Esophagus muscularis mucosa (tissue), 4 donors: ENCODE data around the gene UBA52. TPM values are rescaled to one million over a fixed set of nuclear protein-coding genes. Genes with fewer than 3 reads are reported as not detected.
A peak's percentile ranks its signal among the peaks of the same experiment; 100 is the strongest.
"Not testable (repeated sequence)": the region's sequence is repeated elsewhere in the genome, so short reads cannot be mapped to it uniquely, and the experiment has no call there.

Source experiments
- DNase-seq: peaks from one replicate; pipeline ENCODE4 v3.0.0-alpha.2; 2017; ENCODE audit errors: extremely low spot score
- H3K27ac ChIP-seq, 4 donors: fragments of 200-600 bp; sonication (generic); replicated peaks in 1 of 4; 1 replicate in 3 of 4; 2 replicates in 1 of 4; pipeline ENCODE4 v1.5.1; 2016 to 2019; ENCODE audit warnings: mild to moderate bottlenecking in 1 of 4
- H3K27me3 ChIP-seq, 4 donors: fragments of 200-600 bp; sonication (generic); one replicate each; pipeline versions ENCODE4 v1.5.1 to v1.6.0; 2016 to 2019
- H3K36me3 ChIP-seq, 4 donors: fragments of 200-600 bp; sonication (generic); one replicate each; pipeline ENCODE4 v1.5.1; 2016 to 2019
- H3K4me1 ChIP-seq, 4 donors: fragments of 200-600 bp; sonication (generic); one replicate each; pipeline ENCODE4 v1.5.1; 2016 to 2019
- H3K4me3 ChIP-seq, 4 donors: fragments of 200-600 bp; sonication (generic); 1 replicate in 2 of 4; 2 replicates in 2 of 4; pipeline ENCODE4 v1.5.1; 2016 to 2019; ENCODE audit warnings: mild to moderate bottlenecking in 4 of 4, moderate library complexity in 1 of 4
- H3K9me3 ChIP-seq, 4 donors: fragments of 200-600 bp; sonication (generic); 1 replicate in 3 of 4; 2 replicates in 1 of 4; pipeline ENCODE4 v1.5.1; 2016 to 2019
- EP300 ChIP-seq: sonication (generic); formaldehyde crosslinking; IDR thresholded peaks from one replicate; pipeline ENCODE4 v1.6.1; 2017; ENCODE audit warnings: antibody characterized with exemption
- POLR2A ChIP-seq: fragments of 450-650 bp; IDR thresholded peaks from one replicate; pipeline ENCODE4 v1.6.1; 2017; ENCODE audit warnings: antibody characterized with exemption, moderate library complexity, mild to moderate bottlenecking, low read depth
- POLR2AphosphoS5 ChIP-seq, 2 donors: sonication (generic); formaldehyde crosslinking; IDR thresholded peaks; one replicate each; pipeline ENCODE4 v1.6.1; 2017; ENCODE audit warnings: antibody characterized with exemption in 2 of 2
- WGBS: methylation state at CpG from one replicate; pipeline ENCODE4 v1.1.5; 2018; 5-methylcytosine and 5-hydroxymethylcytosine counted together
- intact Hi-C: fragments of 100-400 bp; cut with DNase I; formaldehyde crosslinking; loops from one replicate; pipeline ENCODE4 v1.15.1; 2023
- total RNA-seq, 4 donors: library from RNA; depleted of rRNA; stranded (reverse); fragments of >200 nt; gene quantifications; one replicate each; pipeline versions ENCODE4 v1.1.0 to v1.2.1, GENCODE V29; 2016
- TF ChIP-seq, protein P1 (sequence below), 3 experiments: fragments of 200-600 bp in 2 of 3; fragments of 450-650 bp in 1 of 3; sonication (generic) in 2 of 3; IDR thresholded peaks; one replicate each; pipeline ENCODE4 v1.5.1; 2017 to 2019; ENCODE audit warnings: antibody characterized with exemption in 3 of 3, mild to moderate bottlenecking in 2 of 3, moderate library complexity in 1 of 3

Gene UBA52
- total RNA-seq = 100 to 1,000 TPM; 560 to 800 (median 665) TPM

DNA sequence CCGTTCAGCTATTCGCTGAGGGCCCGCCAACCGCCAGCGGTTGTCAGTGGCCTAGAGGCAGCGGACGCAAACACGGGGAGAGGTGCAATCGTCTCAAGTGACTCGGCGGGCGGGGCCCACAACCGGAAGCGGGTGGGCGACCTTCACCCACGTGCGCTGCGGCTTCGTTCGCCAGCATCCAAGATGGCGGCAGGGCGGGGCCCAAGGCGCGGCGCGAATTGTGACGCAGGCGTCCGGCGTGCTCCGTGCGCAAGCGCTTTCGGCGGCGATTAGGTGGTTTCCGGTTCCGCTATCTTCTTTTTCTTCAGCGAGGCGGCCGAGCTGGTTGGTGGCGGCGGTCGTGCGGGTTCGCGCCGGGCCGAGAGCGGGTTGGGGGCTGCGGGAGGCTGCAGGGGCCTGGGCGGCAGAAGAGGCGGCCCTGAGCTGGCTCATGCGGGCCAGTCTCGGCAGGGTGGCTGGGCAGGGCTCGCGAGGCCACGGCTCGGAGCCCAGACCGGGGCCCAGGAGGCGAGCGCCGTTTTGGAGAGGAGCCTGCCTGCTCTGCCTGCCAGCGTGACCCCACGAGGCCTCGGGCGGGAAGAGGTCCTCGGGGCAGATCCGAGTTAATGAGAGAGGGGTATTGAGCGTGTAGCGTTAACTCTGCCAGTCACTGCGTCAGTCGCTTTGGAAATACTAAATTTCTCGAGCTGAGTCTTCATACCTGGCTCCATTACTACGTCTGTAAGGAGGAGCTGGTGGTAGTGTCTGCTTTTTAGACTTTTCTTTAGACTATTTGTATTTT is at the start of gene UBA52:
UBA52 (plus strand) TSS at position 294 of the 781 bp plus-strand sequence. CDS start 1,444 bp downstream, outside the sequence.
- TF ChIP-seq POLR2AphosphoS5 (IDR thresholded peaks at IDR 0.05) (peak; percentile 97 to 99), EP300 (no peak), POLR2A (peak; percentile 87)
- TF ChIP-seq, protein P1, sequence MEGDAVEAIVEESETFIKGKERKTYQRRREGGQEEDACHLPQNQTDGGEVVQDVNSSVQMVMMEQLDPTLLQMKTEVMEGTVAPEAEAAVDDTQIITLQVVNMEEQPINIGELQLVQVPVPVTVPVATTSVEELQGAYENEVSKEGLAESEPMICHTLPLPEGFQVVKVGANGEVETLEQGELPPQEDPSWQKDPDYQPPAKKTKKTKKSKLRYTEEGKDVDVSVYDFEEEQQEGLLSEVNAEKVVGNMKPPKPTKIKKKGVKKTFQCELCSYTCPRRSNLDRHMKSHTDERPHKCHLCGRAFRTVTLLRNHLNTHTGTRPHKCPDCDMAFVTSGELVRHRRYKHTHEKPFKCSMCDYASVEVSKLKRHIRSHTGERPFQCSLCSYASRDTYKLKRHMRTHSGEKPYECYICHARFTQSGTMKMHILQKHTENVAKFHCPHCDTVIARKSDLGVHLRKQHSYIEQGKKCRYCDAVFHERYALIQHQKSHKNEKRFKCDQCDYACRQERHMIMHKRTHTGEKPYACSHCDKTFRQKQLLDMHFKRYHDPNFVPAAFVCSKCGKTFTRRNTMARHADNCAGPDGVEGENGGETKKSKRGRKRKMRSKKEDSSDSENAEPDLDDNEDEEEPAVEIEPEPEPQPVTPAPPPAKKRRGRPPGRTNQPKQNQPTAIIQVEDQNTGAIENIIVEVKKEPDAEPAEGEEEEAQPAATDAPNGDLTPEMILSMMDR (IDR thresholded peaks at IDR 0.05) = peak in 1 of 3 experiments; percentile 21
- Histone ChIP-seq H3K4me1 (peaks cover 22 to 26% (median 24%) of the 10 kb centered on the region in 4 donors), H3K27me3 (no peaks in the 10 kb centered on the region), H3K36me3 (peaks cover 60 to 67% (median 62%) of the 10 kb centered on the region in 4 donors), H3K4me3 (peak within 1 kb of the TSS; percentile 76 to 96 (median 92)), H3K9me3 (no peaks in the 10 kb centered on the region), H3K27ac (peak within 1 kb of the TSS; percentile 92 to 97 (median 94))
- DNase-seq = peak; percentile 100
- WGBS = under 1% methylated on average over 65 of the region's 75 CpGs
- intact Hi-C loops = no loop called here

DNA sequence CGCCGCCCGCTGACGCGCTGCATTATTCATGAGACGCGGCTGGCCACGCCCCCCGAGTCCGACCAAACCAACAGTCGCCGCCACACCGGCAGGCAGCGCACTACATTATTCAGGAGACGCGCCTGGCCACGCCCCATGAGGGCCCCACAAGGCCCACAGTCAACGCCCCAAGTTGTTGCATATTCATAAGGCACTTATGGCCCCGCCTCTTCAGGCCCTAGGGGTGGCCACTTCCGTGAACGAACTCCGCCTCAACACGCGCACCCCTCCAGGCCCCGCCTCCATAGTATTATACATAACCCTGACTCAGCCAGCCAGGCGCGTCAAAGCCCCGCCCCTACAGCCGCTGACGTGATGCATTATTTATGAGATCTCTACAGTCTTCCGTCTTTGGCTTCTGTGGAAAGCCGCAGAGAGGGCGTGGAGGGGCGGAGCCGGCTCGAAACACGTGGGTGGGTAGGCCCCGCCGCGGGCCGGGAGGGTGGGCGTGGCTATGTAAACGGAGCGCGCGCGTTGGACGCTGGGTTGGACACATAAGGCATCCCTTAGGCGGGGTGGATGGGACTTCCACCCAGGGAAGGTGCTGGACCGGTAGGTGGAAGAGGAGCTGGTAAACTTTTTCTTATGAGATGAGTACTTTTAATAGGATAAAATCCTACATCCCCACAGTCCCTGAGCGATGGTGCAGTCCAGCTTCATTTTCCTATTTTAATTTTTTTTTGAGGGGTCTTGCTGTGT is 49.4 kb upstream of the UBA52 start:
- peaks cover 18 to 43% (median 30%) of the 10 kb centered on the region in 4 donors for H3K4me1 ChIP-seq
- H3K27me3 ChIP-seq = no peaks in the 10 kb centered on the region
- intact Hi-C loops = loop anchor here (5.0 kb wide), 3 partner anchors 35 to 60 kb away; partner anchors contain the start of gene KXD1
- H3K27ac ChIP-seq = peak overlapping the region; percentile 96 to 99 (median 98)
- no peaks in the 10 kb centered on the region for H3K9me3 ChIP-seq
- WGBS = under 1% methylated on average over 36 of the region's 51 CpGs
- H3K4me3 ChIP-seq = peak overlapping the region; percentile 91 to 99 (median 95)
- DNase-seq = peak; percentile 100
- H3K36me3 ChIP-seq = no peaks in the 10 kb centered on the region
- TF ChIP-seq POLR2AphosphoS5 (IDR thresholded peaks at IDR 0.05) (peak; percentile 61 to 88), POLR2A (no peak)
- TF ChIP-seq, protein P1 (IDR thresholded peaks at IDR 0.05) = peak in 2 of 3 experiments; percentile 6 to 26

DNA sequence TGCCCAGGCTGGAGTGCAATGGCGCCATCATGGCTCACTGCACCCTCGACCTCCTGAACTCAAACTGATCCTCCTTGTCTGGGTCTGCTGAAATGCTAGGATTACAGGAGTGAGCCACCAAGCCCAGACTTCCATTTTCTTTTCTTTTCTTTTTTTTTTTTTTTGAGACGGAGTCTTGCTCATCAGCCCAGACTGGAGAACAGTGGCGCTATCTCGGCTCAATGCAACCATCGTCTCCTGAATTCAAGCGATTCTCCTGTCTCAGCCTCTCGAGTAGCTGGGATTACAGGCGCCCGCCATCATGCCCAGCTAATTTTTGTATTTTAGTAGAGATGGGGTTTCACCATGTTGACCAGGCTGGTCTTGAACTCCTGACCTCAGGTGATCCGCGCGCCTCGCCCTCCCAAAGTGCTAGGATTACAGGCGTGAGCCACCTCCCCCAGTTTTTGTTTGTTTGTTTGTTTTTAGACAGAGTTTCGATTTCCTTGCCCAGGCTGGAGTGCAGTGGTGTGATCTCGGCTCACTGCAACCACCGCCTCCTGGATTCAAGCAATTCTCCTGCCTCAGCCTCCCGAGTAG is 48.7 kb upstream of the UBA52 start:
- DNase-seq, H3K9me3 ChIP-seq, H3K27me3 ChIP-seq, H3K36me3 ChIP-seq: not testable (repeated sequence)
- intact Hi-C loops = loop anchor here (5.0 kb wide), 3 partner anchors 34 to 61 kb away; partner anchors contain the start of gene KXD1
- 72% methylated on average over 19 of the region's 19 CpGs for WGBS
- H3K4me1 ChIP-seq = peaks cover 18 to 39% (median 29%) of the 10 kb centered on the region in 4 donors
- peak overlapping the region; percentile 64 to 99 (median 82) for H3K27ac ChIP-seq
- H3K4me3 ChIP-seq = peak overlapping the region; percentile 24 to 98 (median 28)

DNA sequence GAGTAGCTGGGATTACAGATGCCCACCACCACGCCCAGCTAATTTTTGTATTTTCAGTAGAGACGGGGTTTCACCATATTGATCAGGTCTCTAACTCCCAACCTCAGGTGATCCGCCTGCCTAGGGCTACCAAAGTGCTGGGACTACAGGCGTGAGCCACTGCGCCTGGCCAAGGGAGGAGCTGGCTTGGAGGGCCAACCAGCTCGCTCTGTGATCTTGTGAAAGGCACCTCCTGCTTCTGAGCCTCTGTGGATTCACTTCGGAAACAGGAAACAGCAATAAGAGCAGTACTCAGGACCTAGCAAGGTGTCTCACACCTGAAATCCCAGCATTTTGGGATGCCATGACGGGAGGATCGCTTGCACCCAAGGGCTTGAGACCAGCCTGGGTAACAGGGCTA is 47.8 kb upstream of the UBA52 start:
- no peak for DNase-seq
- no peaks in the 10 kb centered on the region for H3K36me3 ChIP-seq

More for the DNA sequence above, 47.8 kb upstream of the UBA52 start:
- no peak overlapping the region for H3K27ac ChIP-seq
- intact Hi-C loops = loop anchor here (5.0 kb wide), 3 partner anchors 33 to 62 kb away; partner anchors contain the start of gene KXD1
- no peak overlapping the region for H3K4me3 ChIP-seq
- H3K9me3 ChIP-seq = no peaks in the 10 kb centered on the region
- H3K27me3 ChIP-seq = no peaks in the 10 kb centered on the region
- H3K4me1 ChIP-seq = peaks cover 15 to 30% (median 21%) of the 10 kb centered on the region in 4 donors
- WGBS = 88% methylated on average over 3 of the region's 9 CpGs
- TF ChIP-seq, protein P1 (IDR thresholded peaks at IDR 0.05) = no peak
- no peak for TF ChIP-seq POLR2AphosphoS5 (IDR thresholded peaks at IDR 0.05)
- no peak for TF ChIP-seq POLR2A
- no peak for TF ChIP-seq EP300
